HG03039 (cell line): ENCODE data around the gene PPP1R36.
"Not testable (repeated sequence)": the region's sequence is repeated elsewhere in the genome, so short reads cannot be mapped to it uniquely, and the experiment has no call there.

Experiments used
- ATAC-seq: cut with Tn5 transposase; IDR thresholded peaks from one replicate; pipeline ENCODE4 v1.9.1; 2021; ENCODE audit warnings: mild to moderate bottlenecking, moderate library complexity; ENCODE audit not compliant: unreplicated experiment

Gene PPP1R36

DNA sequence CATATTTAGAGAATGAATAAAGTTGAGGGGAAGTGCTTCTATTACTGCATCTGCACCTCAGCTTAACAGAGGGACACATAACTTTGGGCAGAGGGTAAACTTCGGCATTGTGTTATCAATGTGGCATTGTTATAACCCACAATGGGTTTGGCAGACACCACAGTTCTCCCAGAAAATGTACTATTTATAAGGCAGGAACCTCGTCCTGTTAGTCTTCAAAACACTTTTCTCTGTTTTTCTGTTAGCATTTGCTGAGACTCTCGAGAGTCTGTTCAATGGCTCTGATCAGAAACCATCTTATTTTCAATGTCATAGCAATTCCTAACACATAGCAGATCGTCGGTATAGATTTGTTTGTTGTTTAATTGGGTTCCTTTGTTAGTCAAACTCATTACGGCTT lies 13.9 kb downstream of the PPP1R36 start:
- no peak for ATAC-seq

DNA sequence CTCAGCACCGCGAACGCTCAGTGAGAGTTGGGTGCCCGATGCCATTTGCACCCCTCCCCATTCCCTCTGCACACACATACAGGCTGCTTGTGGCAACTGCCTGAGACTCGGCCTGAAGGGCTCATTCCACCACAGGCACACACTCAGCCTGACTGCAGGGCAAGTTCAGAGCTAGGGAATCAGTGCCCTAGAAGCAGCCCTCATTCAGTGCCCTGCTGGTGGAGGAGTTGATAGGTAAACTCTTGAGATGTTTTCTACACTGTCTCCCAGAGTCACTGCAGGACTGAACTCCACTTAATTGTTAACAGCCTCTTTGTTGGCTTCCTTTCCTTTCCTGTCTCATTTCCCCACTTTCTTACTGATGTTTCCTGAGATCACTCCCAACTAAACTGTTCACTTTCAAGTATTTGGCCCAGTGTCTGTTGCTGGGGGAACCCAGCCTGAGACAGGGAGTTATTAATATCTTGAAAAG lies 16.9 kb downstream of the PPP1R36 start:
- ATAC-seq, result no peak

DNA sequence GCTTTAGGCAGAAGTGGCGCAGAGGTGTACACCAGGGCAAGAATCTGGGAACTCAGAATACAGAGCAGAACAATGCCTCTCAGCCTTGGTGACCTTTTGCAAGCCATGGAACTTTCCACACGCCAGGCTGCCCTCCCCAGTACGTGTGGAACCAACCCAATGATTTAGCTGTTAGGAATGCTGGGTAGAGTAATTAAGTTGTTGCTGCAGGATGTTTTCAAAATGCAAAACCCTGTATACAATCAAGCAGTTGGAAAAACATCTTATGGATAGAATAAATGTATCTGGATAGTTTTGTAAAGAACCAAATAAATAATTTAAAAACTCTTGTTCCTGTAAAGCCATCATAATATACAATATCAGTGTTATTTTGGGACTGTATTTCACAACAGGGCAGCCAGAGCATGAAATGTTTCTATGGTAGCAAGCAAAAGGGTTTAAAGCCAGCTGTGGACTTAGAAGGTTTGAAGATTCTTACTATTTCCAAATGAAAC lies 19.4 kb downstream of the PPP1R36 start:
- no peak for ATAC-seq

DNA sequence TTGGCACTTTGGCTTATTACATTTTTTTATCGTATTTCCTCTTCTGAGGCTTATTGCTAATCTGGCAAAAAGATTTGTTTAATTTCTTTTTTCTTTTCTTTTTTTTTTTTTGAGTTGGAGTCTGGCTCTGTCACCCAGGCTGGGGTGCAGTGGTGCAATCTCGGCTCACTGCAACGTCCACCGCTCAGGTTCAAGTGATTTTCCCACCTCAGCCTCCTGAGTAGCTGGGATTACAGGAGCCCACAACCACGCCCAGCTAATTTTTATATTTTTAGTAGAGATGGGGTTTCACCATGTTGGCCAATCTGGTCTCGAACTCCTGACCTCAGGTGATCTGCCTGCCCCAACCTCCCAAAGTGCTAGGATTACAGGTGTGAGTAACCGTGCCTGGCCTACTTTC lies 19.9 kb downstream of the PPP1R36 start:
- ATAC-seq, result not testable (repeated sequence)

DNA sequence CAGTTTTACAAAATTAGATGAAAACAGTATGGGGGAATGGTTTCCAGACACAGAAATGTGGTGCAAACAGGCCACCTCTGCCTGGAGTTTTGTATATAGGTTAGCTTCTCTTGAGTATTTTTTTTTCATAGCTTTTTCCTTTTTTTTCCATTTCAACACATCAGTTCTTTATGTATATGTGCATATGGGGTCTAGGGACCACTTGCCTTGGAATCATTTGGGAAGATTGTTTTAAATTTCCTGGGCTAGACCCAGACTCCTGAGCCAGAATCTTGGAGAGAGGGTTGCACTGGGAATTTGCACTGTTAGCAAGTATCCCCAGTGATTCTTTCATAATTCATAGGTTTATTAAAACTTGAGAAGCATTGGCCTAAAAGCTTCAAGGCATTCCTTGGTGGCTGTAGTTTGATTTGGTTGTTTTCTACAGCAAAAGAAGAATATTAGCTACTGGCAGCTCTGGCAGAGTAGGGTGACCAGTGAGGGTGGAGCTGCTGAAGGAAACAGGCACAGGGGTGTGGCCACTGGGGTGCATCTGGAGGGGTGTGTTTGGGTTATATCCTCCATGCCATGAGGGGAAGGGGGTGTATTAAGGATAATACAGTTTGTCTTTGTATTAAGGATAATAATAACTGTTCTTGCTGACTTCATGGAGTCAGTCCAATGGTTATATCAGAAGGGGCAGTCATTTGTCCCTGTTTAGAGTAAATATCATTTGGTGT lies 22.8 kb downstream of the PPP1R36 start:
- no peak for ATAC-seq

DNA sequence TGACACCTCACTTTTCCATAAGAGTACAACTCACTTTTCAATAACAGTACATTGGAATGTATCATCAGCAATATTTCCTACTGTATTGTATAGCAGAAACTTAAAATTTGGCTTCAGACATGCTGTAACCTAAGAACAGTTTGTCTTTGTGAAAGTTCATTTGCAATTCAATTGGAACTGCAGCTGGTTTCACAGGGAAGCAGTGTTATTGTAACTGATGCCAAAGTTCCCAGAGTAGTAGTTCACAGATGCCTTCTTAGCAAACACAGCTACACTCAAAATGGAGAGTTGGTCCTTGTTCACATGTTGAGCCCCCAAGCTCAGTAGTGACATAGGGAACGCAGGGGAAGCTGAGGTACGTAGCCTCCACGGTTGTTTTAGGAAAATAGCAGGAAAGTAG lies 23.3 kb downstream of the PPP1R36 start:
- no peak for ATAC-seq

DNA sequence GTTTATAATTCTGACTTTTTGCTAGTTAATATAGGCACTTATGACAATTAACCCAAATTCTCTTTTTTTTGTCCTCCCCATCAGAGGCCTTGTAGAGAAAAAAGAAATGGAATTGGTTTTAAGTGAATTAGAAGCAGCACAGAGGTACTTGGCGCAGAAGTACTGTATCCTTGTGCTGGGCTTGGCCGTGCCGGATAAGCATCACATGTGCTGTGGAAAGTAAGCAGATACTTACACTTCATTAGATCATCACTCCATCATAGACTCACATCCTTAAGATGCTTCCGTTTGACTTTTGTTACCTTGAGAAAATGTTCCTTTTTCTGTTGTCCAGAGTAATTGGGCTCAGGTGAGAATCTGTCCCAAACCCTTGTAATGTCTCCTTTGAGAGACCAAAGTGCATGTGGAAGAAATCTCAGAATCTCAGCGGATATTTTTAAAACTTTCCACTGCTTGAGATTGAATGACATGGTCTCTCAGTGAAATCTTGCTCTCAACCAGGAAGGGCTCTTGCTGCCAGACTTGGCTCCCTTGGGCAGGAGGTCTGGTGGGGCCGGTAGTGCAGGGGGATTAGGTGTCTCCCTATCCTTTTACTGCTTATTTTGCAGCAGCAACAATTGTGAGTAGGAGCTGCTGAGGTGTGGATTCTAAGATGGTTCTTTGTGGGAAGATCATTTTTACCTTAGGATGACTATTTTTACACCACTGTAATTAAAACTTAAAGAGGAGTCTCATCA lies 24.8 kb downstream of the PPP1R36 start:
- no peak for ATAC-seq

DNA sequence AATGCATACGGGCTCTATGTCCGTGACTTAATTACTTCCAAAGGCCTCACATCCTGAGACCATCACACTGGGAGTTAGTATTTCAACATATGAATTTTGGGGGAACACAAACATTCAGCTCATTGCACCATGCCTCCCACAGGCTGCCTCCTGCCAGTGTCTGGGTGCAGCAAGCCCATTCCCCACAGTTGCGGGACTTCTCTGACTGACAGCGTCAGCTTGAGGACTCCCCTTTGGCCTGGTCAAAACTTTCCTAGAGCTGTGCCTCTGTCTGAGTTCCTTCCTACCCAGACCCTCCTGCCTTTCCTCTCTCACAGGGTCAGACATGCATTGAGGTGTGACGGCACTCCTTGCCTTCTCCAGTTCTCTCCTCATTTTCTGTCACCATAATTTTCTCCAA lies 27.4 kb downstream of the PPP1R36 start:
- no peak for ATAC-seq

DNA sequence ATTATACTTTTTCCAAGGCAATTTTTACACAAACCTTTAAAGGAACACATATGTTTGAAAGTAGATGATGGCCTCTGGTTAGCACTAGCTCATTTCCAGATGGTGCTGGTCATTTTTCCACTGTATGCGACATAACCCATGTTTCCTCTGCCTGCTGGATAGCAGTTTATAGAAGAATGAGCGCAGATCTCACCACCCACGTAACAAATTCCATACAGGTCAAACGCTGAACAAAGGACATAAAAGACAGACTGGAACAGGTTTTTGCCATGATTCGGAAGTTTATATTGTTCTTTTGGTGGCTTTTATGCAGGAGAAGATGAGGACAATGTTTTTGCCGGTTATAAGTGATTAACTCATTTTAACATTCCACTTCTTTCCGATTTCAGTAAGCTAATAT lies 30.7 kb downstream of the PPP1R36 start:
- no peak for ATAC-seq

DNA sequence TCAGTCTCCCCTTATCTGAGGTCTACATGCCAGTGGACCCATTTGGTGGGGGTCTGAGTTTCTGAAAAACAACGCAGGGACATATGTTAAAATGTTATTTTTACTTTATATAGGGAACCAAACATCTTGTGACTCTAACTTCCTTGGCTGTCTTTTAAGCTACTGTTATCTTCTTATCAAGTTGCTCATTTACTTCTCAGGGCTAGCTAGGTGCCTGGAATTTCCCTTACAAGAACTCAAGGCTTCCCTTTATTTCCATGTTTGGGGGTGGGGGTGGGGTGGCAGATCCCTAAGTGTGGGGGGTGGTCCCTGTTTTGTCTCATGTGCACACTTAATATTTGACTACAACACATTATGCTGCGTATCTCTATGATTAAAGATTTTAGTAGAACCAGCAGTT lies 31.6 kb downstream of the PPP1R36 start:
- ATAC-seq, result no peak

DNA sequence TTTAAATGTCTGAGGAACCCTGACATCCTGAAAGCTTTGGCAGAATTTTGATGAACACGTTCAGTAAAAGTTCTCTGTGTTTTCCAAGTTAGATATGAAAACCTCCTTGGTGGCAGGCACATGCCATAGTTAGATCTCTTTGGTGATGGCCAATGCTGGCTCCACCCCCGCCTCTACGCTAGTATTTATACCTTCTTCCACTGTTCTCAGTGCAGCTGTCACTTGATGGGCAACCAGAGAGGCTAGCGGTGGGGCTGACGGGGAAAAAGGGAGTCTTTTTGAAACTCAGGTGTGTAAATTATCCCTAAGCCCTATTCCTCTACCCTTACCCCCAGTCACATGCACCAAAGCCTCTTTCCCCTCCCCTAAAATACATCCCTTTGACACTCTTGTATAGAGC lies 32.1 kb downstream of the PPP1R36 start:
- no peak for ATAC-seq

DNA sequence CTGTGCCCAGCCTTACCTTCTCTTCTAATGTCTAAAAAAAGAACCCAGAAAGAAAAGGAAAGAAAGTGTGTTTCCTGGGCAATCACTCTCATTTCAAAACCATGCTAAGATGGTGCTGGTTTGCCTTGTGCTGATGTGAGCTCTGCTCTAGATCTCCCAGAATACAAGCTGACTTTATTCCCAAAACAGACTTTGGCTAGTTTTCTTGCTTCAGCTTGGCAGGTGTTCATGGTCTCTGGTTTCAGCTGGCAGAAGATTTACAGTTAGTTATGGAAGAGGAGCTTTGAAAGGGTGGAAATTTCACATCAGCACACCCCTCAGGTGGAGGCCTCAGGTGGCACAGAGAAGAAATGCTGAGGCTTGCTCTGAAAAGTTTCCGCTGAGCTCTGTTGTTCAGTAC lies 34.4 kb downstream of the PPP1R36 start:
- ATAC-seq, result no peak

DNA sequence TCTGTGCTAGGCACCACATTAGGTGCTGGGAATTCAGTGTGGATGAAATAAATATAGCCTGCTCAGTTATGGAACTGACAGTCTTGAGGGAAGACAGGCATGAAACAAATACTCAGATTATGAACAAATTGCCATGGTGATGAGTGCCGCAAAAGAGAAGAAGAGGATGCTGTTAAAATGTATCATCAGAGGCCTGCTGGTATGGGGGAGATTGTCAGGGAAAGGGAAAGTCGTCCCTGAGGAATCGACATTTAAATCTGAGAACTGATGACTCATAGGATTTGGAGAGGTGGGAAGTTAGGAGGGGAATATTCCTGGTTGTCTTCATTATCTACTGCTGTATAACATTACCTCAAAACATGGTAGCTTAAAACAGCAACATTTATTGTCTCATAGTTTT lies 42.0 kb downstream of the PPP1R36 start:
- no peak for ATAC-seq

DNA sequence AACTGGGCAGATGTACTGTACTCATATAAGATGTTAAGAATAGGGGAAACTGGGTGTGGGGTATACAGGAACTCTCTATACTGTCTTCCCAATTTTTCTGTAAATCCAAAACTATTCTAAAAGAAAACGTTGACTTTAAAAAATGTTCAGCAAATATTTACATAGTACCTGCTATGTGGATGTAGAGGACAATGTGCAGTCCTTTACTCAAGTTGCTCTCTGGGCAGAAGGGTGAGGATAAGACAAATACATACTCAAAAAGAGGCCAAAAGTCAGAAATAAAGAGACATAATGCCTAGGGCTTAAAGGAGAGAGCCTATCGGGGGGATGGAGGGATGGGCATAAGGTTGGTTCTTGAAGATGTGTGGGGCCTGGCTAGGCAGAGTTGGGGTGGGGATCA lies 44.7 kb downstream of the PPP1R36 start:
- no peak for ATAC-seq

DNA sequence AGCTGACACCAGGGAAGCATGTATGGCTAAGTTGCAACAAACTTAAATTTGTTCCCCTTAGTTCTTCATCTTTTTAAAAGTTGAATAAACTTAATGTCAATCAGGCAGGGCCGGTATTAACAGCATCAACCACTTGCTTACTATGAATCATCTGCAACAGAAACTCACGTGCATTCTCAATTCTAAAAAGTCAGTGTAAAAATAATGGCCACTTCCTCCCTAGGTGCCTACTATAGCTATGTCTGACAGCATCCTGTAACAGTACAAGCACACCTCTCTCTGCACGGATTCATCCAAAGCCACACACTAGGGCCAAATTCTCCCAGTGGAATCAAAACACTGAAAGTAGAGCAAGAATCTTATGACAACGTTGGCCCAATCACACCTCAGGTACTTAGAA lies 48.6 kb downstream of the PPP1R36 start:
- no peak for ATAC-seq

DNA sequence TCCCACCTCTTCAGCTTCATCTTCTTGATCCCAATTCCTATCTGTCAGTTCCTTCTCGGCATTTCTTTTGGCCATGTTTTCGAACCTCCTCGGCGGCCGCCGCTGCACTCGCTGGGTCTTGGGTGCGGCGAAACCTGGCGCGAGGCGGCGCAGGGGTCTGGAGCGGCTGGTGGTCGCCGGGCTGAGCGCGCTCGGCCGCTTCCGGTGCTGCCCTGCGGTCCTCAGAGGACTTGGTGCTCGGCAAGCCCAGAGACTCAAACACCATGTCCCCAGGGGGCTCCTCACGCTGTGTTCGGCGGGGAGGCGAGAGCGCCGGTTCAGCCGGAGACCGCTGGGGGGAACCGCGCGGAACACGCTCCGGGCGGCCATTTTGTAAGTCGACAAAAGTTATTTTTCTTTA lies 51.8 kb downstream of the PPP1R36 start:
- ATAC-seq, result no peak

DNA sequence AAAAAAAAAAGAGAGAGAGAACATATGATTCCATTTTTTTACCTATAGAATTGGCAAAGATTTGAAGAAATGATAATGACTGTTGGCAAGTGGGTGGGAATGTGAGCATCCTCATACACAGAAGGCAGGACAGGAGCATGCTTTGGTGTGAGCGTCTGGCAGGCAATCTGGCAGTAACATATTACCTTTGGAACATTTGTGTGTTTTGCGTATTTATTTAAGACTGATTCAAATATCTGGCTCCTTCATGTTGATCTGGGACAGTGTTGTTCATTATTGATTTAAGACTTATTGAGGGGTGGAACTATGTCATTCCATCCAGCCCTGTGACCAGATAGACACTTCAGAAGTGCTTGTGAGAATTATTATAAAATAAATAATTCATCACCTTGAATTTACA lies 53.1 kb downstream of the PPP1R36 start:
- ATAC-seq, result no peak

DNA sequence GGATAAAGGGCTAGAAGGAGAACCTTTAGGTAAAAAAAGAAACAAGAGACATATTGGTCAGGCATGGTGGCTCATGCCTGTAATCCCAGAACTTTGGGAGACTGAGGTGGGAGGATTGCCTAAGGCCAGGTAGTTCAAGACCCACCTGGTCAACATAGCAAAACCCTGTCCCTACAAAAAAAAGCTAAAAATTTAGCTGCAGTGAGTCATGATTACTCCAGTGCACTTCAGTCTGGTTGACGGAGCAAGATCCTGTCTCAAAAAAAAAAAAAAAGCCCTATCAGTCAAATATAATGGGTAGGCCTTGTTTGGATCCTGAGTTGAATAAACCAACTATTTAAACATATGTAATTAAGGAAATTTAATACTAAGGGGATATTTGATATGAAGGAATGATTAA lies 54.2 kb downstream of the PPP1R36 start:
- no peak for ATAC-seq

DNA sequence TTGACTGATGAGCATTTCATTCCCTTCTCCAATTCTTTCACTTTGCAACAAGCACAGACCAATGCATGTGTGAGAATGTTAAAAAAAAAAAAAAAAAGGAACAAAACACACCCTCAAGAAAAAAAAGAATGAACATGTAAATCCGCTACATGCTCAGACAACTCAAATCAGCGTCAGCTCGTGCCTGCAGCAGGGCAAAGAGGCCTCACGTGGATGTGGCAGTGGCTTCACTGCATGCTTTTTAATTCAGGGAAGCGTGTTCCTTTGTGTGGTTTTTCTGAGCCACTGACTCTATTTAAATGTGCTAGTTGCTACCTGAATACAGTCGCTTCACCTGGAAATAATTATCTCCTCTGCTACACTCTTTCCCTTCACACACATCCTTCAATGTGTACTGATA lies 55.1 kb downstream of the PPP1R36 start:
- no peak for ATAC-seq

DNA sequence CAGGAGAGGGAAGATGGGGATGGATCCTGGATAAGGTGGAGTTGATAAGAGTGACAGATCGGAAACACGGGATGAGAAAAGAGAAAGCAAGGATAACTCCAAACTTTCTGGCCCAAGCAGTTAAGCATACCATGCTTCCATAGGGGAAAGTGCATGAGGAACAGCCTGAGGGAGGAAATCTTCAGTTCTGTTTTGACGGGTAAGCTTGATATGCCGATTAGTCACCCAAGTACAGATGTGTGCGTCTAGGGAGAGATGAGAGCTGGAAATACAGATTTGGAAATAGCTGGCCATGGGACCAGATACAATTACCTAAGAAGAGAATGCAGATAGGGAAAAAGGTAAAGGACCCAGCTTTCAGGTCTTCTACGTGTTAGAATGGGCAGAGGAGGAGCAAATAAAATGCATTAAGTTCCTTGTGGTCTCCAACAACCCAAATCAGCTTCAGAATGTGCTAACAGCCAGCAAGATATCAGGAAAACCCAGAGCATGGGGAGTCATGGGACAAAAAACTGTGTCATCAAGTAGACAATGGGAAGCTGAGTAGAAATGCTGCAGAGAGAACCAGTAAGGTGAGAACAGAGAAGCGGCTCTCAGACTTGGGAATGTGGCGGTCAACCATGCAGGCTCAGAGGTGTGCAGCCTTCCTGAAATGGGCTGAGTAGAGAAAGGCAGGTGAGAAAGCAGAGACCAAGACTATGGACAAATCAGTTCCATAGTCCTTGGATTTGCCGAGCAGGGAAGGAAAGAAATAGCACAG lies 56.3 kb downstream of the PPP1R36 start:
- ATAC-seq, result no peak

DNA sequence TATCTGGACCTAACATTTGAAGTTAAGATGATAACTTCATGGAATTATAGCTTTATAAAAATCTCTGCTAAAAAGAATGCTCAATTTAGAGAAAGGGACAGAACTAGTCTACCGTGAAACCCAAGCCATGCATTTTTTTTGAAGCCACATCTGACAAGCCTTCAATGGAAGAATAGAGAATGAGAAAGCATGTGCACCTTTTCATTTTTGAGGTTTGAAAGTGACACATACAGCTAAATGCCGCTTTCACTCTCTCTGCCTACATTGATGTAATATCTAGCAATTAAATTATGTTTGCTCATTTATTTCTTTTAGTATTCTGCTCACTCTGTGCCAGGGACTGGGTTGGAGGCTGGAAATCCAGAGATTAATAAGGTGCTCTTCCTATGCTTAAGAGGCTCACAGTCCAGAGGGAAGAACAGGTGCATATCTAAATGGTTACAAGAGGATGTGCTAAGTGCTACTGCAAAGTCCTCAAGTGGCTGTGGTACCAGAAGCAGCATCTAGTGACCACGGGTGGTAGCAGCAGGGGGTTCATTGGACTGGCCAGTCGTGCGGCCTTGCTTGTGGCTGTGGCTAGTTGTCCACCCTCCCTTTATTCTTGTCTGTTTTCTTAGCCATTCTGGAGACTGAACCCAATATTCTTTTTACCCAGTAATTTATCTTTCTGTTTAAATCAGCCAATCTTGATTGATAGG lies 60.4 kb downstream of the PPP1R36 start:
- no peak for ATAC-seq
